B cell (primary cell): ENCODE results near the gene SNX20. TPM values are rescaled to one million over a fixed set of nuclear protein-coding genes. Genes with fewer than 3 reads are reported as not detected.

Experiments
- ATAC-seq: fragments of 200-7000 bp; cut with Tn5 transposase; one replicate; pipeline ENCODE4 v1.10.0; 2021; ENCODE audit warnings: low read depth, mild to moderate bottlenecking, moderate number of reproducible peaks, moderate library complexity
- CTCF ChIA-PET: fragments of 350-600 bp; sonication (Branson Sonifier 250); formaldehyde crosslinking; loops from one replicate; lab custom pipeline; 2021; ENCODE audit warnings: antibody characterized with exemption, inconsistent platforms; lab: Charles Lee
- POLR2A ChIA-PET: fragments of 350-600 bp; sonication (Branson Sonifier 250); formaldehyde crosslinking; loops from one replicate; lab custom pipeline; 2021; ENCODE audit warnings: antibody characterized with exemption; lab: Charles Lee
- DNase-seq: peaks from one replicate; pipeline ENCODE4 v3.0.0; 2013
- H2AFZ ChIP-seq: 2 replicates; pipeline ENCODE4 v1.6.1; 2012; ENCODE audit warnings: mild to moderate bottlenecking, low read depth, low read length; ENCODE audit not compliant: insufficient read depth, poor library complexity, severe bottlenecking
- H3K27ac ChIP-seq, 2 donors: 1 replicate in 1 of 2; 2 replicates in 1 of 2; pipeline ENCODE4 v1.5.1; 2012 to 2013; ENCODE audit warnings: low read length in 2 of 2, mild to moderate bottlenecking in 2 of 2, moderate library complexity in 1 of 2
- H3K27me3 ChIP-seq, 4 experiments: fragments of 200-600 bp in 1 of 4; sonication (generic) in 1 of 4; replicated peaks in 1 of 4; 1 replicate in 2 of 4; 2 replicates in 2 of 4; pipeline versions ENCODE4 v1.6.1 to v1.7.0; 2013 to 2016; ENCODE audit warnings: low read length in 3 of 4, mild to moderate bottlenecking in 2 of 4, mixed read lengths in 1 of 4, moderate library complexity in 1 of 4; ENCODE audit not compliant: insufficient read depth in 4 of 4, control insufficient read depth in 3 of 4; ENCODE audit errors: control extremely low read depth in 1 of 4
- H3K36me3 ChIP-seq, 2 experiments: replicated peaks in 1 of 2; 1 replicate in 1 of 2; 2 replicates in 1 of 2; pipeline versions ENCODE4 v1.6.1 to v1.7.1; 2013; ENCODE audit warnings: low read length in 1 of 2; ENCODE audit not compliant: insufficient read depth in 2 of 2, control insufficient read depth in 1 of 2; ENCODE audit errors: control extremely low read depth in 1 of 2, extremely low read depth in 1 of 2
- H3K4me1 ChIP-seq, 2 donors: fragments of 200-600 bp in 1 of 2; sonication (generic) in 1 of 2; 1 replicate in 1 of 2; 2 replicates in 1 of 2; pipeline versions ENCODE4 v1.5.1 to v1.6.1; 2013 to 2017; ENCODE audit warnings: low read length in 2 of 2; ENCODE audit not compliant: control insufficient read depth in 2 of 2, insufficient read depth in 2 of 2
- H3K4me2 ChIP-seq: replicated peaks from 2 replicates; pipeline ENCODE3; 2012; ENCODE audit warnings: mild to moderate bottlenecking, low read depth, low read length; ENCODE audit not compliant: poor library complexity, severe bottlenecking
- H3K4me3 ChIP-seq, 5 experiments: fragments of 200-600 bp in 1 of 5; sonication (generic) in 1 of 5; 1 replicate in 3 of 5; 2 replicates in 2 of 5; pipeline versions ENCODE4 v1.5.1 to v1.7.0; 2011 to 2016; ENCODE audit warnings: low read length in 4 of 5, mild to moderate bottlenecking in 4 of 5, low read depth in 2 of 5, control low read depth in 1 of 5, moderate library complexity in 1 of 5; ENCODE audit not compliant: insufficient read depth in 1 of 5; ENCODE audit errors: control extremely low read depth in 1 of 5, extremely low read depth in 1 of 5
- H3K79me2 ChIP-seq: fragments of 200-600 bp; sonication (generic); one replicate; pipeline ENCODE4 v1.6.0; 2016; ENCODE audit warnings: low read length; ENCODE audit not compliant: control insufficient read depth, insufficient read depth
- H3K9ac ChIP-seq: fragments of 200-600 bp; sonication (generic); 2 replicates; pipeline ENCODE4 v1.6.1; 2017; ENCODE audit warnings: mild to moderate bottlenecking, low read length, moderate library complexity
- H3K9me3 ChIP-seq, 3 donors: one replicate each; pipeline versions ENCODE4 v1.6.1 to v1.7.1; 2013; ENCODE audit warnings: low read length in 2 of 3; ENCODE audit not compliant: control insufficient read depth in 2 of 3, insufficient read depth in 1 of 3; ENCODE audit errors: control extremely low read depth in 1 of 3
- H4K20me1 ChIP-seq: 2 replicates; pipeline ENCODE4 v1.6.0; 2012; ENCODE audit warnings: mild to moderate bottlenecking, low read length; ENCODE audit not compliant: insufficient read depth, control insufficient read depth, poor library complexity, severe bottlenecking
- H3K27ac Mint-ChIP-seq: one replicate; pipeline ENCODE4 v1.8.0; 2021; ENCODE audit warnings: mixed read lengths
- H3K27me3 Mint-ChIP-seq: one replicate; pipeline ENCODE4 v1.8.0; 2021; ENCODE audit warnings: mixed read lengths
- H3K4me1 Mint-ChIP-seq: one replicate; pipeline ENCODE4 v1.8.0; 2021; ENCODE audit warnings: mixed read lengths
- H3K4me3 Mint-ChIP-seq: one replicate; pipeline ENCODE4 v1.8.0; 2021; ENCODE audit warnings: mixed read lengths
- H3K9me3 Mint-ChIP-seq: one replicate; pipeline ENCODE4 v1.8.0; 2022; ENCODE audit warnings: mixed read lengths; ENCODE audit not compliant: insufficient read depth
- EZH2 ChIP-seq: IDR thresholded peaks from 2 replicates; pipeline ENCODE4 v1.6.1; 2012; ENCODE audit warnings: borderline replicate concordance, low read depth, mild to moderate bottlenecking, moderate library complexity, low read length; ENCODE audit not compliant: insufficient read depth, poor library complexity, severe bottlenecking
- whole genome bisulfite sequencing: methylation state at CpG from one replicate; pipeline ENCODE4 v1.1.5; 2013; ENCODE audit warnings: missing lambda C conversion rate; ENCODE audit not compliant: insufficient coverage; 5-methylcytosine and 5-hydroxymethylcytosine counted together
- intact Hi-C: fragments of 100-400 bp; cut with micrococcal nuclease; formaldehyde crosslinking; loops from one replicate; pipeline ENCODE4 v1.10.0; 2022
- polyA plus RNA-seq: library from polyadenylated mRNA; depleted of rRNA; stranded (reverse); fragments of >200 nt; gene quantifications from 2 replicates; pipeline ENCODE4 v1.2.3, GENCODE V29; 2012
- total RNA-seq, 2 donors: library from RNA; stranded (reverse); fragments of 120-200 nt in 1 of 2; gene quantifications; 1 replicate in 1 of 2; 2 replicates in 1 of 2; pipeline versions ENCODE4 v1.2.3 to v1.2.4, GENCODE V29; 2013 to 2022
- TF ChIP-seq, protein P1 (sequence below): fragments of 200-600 bp; IDR thresholded peaks from one replicate; pipeline ENCODE4 v1.8.0; 2022; ENCODE audit warnings: antibody characterized with exemption, mild to moderate bottlenecking

Gene SNX20
- total and polyA plus RNA-seq, 2 donors (not counting 1 experiment from before 2014, with no cell fraction given): 34.7 to 43.0 TPM

DNA sequence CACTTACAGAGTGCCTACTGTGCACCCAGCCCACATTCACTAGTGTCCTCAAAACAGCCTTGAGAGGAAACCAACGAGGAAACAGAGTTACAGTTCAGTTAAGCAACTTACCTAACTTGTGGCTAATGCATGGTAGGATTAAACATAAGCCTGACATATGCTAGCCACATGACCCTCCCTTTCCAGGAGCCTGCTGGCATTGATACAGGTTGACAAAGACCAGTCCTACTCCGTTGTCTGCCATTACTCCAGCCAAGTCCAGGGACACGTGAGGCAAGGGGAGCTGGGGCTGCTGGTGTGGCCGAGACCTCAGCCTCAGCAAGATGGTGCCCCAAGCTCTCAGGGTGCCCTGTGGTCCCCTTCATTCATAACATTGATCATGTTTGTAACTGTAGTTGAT is 37.9 kb downstream of the SNX20 start:
- ChIA-PET POLR2A (no interaction called here), CTCF (interaction anchor here (0.6 to 1.1 kb wide), 3 partner anchors 22 to 335 kb away, joined by 3 to 4 read pairs (median 3); partner anchors contain the start of gene NKD1)
- Histone ChIP-seq H3K79me2 (no peaks in the 10 kb centered on the region), H4K20me1 (no peaks in the 10 kb centered on the region), H2AFZ (no peak overlapping the region), H3K9me3 (no peaks in the 10 kb centered on the region), H3K36me3 (no peaks in the 10 kb centered on the region), H3K4me2 (no peak overlapping the region), H3K27me3 (peaks cover 0 to 6% (median 0%) of the 10 kb centered on the region in 4 experiments), H3K4me1 (no peaks in the 10 kb centered on the region), H3K4me3 (no peak overlapping the region), H3K9ac (no peak overlapping the region), H3K27ac (no peak overlapping the region)
- no peaks in the 10 kb centered on the region for H3K9me3 Mint-ChIP-seq
- no peak overlapping the region for H3K27ac Mint-ChIP-seq
- 79% methylated on average over 4 of the region's 4 CpGs for WGBS
- ATAC-seq: no peak
- H3K27me3 Mint-ChIP-seq: peaks cover 16% of the 10 kb centered on the region
- TF ChIP-seq, protein P1, sequence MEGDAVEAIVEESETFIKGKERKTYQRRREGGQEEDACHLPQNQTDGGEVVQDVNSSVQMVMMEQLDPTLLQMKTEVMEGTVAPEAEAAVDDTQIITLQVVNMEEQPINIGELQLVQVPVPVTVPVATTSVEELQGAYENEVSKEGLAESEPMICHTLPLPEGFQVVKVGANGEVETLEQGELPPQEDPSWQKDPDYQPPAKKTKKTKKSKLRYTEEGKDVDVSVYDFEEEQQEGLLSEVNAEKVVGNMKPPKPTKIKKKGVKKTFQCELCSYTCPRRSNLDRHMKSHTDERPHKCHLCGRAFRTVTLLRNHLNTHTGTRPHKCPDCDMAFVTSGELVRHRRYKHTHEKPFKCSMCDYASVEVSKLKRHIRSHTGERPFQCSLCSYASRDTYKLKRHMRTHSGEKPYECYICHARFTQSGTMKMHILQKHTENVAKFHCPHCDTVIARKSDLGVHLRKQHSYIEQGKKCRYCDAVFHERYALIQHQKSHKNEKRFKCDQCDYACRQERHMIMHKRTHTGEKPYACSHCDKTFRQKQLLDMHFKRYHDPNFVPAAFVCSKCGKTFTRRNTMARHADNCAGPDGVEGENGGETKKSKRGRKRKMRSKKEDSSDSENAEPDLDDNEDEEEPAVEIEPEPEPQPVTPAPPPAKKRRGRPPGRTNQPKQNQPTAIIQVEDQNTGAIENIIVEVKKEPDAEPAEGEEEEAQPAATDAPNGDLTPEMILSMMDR: no peak
- TF ChIP-seq EZH2: no peak
- intact Hi-C loops: loop anchor here (10.0 kb wide), 1 partner anchor 288 kb away; no protein-coding TSS in a partner anchor
- DNase-seq: no peak
- H3K4me3 Mint-ChIP-seq: no peak overlapping the region
- H3K4me1 Mint-ChIP-seq: no peaks in the 10 kb centered on the region

DNA sequence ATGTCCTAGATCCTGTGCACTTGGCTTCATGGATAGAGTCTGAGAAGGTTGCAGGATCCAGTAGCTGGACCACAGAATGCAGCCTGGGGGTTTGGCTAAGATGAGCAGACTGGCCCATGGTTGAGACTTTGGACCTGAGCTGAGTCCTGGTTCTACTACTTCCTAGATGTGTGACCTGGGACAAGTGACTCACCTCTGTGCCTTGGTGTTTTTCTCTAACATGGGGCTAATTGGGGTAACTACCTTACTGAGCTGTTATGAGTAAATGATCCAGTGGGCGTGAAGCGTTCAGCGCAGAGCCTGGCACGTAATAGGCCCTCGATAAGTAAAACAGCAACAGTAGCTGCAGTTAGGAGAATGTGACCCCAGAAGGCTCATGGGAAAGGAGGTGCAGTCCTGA is 38.8 kb downstream of the SNX20 start:
- H3K27ac ChIP-seq: no peak overlapping the region
- H3K9me3 Mint-ChIP-seq: no peaks in the 10 kb centered on the region
- H3K4me3 Mint-ChIP-seq: no peak overlapping the region
- H3K79me2 ChIP-seq: no peaks in the 10 kb centered on the region
- H3K27ac Mint-ChIP-seq: no peak overlapping the region
- H3K4me1 ChIP-seq: no peaks in the 10 kb centered on the region
- ChIA-PET CTCF (interaction anchor here (0.6 to 1.4 kb wide), 3 partner anchors 23 to 334 kb away, joined by 3 to 5 read pairs (median 4); no protein-coding TSS in a partner anchor), POLR2A (no interaction called here)
- peaks cover 0 to 6% (median 0%) of the 10 kb centered on the region in 4 experiments for H3K27me3 ChIP-seq
- no peaks in the 10 kb centered on the region for H4K20me1 ChIP-seq
- intact Hi-C loops: loop anchor here (10.0 kb wide), 1 partner anchor 288 kb away; no protein-coding TSS in a partner anchor
- no peak overlapping the region for H2AFZ ChIP-seq
- H3K9ac ChIP-seq: no peak overlapping the region
- ATAC-seq: no peak
- DNase-seq: no peak
- peaks cover 16% of the 10 kb centered on the region for H3K27me3 Mint-ChIP-seq
- 98% methylated on average over 5 of the region's 5 CpGs for whole genome bisulfite sequencing
- no peaks in the 10 kb centered on the region for H3K9me3 ChIP-seq
- H3K4me2 ChIP-seq: no peak overlapping the region
- no peaks in the 10 kb centered on the region for H3K4me1 Mint-ChIP-seq
- no peak overlapping the region for H3K4me3 ChIP-seq
- no peaks in the 10 kb centered on the region for H3K36me3 ChIP-seq
- TF ChIP-seq, protein P1: no peak
- no peak for TF ChIP-seq EZH2
